ENCODE measurements around the gene STRADB. TPM values are rescaled to one million over a fixed set of nuclear protein-coding genes. Genes with fewer than 3 reads are reported as not detected.
"Not testable (repeated sequence)": the region's sequence is repeated elsewhere in the genome, so short reads cannot be mapped to it uniquely, and the experiment has no call there.

The STRADB gene
- polyA plus RNA-seq, 1 donor from 2014 or later: 74.8 TPM

DNA sequence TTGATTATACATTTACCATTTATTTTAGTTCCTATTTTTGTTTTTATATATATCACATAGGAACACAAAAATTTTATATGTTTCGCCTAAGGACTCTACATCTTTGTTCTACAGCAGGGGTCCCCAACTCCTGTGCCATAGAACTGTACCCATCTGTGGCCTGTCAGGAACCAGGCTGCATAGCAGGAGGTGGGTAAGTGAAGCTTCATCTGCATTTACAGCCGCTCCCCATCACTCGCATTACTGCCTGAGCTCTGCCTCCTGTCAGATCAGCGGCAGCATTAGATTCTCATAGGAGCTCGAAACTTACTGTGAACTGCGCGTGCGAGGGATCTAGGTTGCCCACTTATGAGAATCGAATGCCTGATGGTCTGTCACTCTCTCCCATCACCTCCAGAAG, 25.6 kb upstream of the STRADB start:
- H3K4me3 ChIP-seq (ENCODE audit: low read length): no peak overlapping the region
- H3K27me3 ChIP-seq (ENCODE audit: insufficient read depth, low read depth, low read length): no peaks in the 10 kb centered on the region
- no peaks in the 10 kb centered on the region for H3K9me2 ChIP-seq (ENCODE audit: insufficient read depth, low read length)
- no peak for TF ChIP-seq TAF1 (IDR thresholded peaks at IDR 0.05; ENCODE audit: low read depth)
- no peak for TF ChIP-seq RAD21 (conservative IDR thresholded peaks at IDR 0.05)
- TF ChIP-seq, protein P1, sequence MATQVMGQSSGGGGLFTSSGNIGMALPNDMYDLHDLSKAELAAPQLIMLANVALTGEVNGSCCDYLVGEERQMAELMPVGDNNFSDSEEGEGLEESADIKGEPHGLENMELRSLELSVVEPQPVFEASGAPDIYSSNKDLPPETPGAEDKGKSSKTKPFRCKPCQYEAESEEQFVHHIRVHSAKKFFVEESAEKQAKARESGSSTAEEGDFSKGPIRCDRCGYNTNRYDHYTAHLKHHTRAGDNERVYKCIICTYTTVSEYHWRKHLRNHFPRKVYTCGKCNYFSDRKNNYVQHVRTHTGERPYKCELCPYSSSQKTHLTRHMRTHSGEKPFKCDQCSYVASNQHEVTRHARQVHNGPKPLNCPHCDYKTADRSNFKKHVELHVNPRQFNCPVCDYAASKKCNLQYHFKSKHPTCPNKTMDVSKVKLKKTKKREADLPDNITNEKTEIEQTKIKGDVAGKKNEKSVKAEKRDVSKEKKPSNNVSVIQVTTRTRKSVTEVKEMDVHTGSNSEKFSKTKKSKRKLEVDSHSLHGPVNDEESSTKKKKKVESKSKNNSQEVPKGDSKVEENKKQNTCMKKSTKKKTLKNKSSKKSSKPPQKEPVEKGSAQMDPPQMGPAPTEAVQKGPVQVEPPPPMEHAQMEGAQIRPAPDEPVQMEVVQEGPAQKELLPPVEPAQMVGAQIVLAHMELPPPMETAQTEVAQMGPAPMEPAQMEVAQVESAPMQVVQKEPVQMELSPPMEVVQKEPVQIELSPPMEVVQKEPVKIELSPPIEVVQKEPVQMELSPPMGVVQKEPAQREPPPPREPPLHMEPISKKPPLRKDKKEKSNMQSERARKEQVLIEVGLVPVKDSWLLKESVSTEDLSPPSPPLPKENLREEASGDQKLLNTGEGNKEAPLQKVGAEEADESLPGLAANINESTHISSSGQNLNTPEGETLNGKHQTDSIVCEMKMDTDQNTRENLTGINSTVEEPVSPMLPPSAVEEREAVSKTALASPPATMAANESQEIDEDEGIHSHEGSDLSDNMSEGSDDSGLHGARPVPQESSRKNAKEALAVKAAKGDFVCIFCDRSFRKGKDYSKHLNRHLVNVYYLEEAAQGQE (IDR thresholded peaks at IDR 0.05; ENCODE audit: borderline replicate concordance): no peak
- TF ChIP-seq POLR2AphosphoS5 (IDR thresholded peaks at IDR 0.05): no peak
- TF ChIP-seq MXI1 (conservative IDR thresholded peaks at IDR 0.05; ENCODE audit: poor library complexity, severe bottlenecking): no peak
- no peak for TF ChIP-seq EZH2 (IDR thresholded peaks at IDR 0.05; ENCODE audit: borderline replicate concordance, insufficient read depth, low read length, poor library complexity, severe bottlenecking)
- no peak for TF ChIP-seq CTCF (IDR thresholded peaks at IDR 0.05; ENCODE audit: poor library complexity, severe bottlenecking)
- TF ChIP-seq SMC3 (conservative IDR thresholded peaks at IDR 0.05; ENCODE audit: poor library complexity): no peak
- no peak for TF ChIP-seq EP300 (conservative IDR thresholded peaks at IDR 0.05; ENCODE audit: poor library complexity, severe bottlenecking)
- no peak overlapping the region for H3K27ac ChIP-seq (ENCODE audit: low read length)
- H3K36me3 ChIP-seq (ENCODE audit: insufficient read depth, low read length): no peaks in the 10 kb centered on the region
- no peak overlapping the region for H3K4me2 ChIP-seq (ENCODE audit: low read length)
- no peaks in the 10 kb centered on the region for H3F3A ChIP-seq (ENCODE audit: insufficient read depth, low read length, poor library complexity, severe bottlenecking)
- H3K9me3 ChIP-seq (ENCODE audit: low read length): no peaks in the 10 kb centered on the region
- no peak overlapping the region for H3K9ac ChIP-seq (ENCODE audit: low read length)
- H2AFZ ChIP-seq (ENCODE audit: low read depth, low read length): no peak overlapping the region
- H3K79me2 ChIP-seq (replicated peaks; ENCODE audit: insufficient read depth, low read length): no peaks in the 10 kb centered on the region
- H4K20me1 ChIP-seq (ENCODE audit: insufficient read depth): no peaks in the 10 kb centered on the region

- H2AFZ ChIP-seq (ENCODE audit: low read depth, low read length); H3K27ac ChIP-seq (ENCODE audit: low read length); H3K4me3 ChIP-seq (ENCODE audit: low read length); H3K9me3 ChIP-seq (ENCODE audit: low read length); H4K20me1 ChIP-seq (ENCODE audit: insufficient read depth); H3K9me2 ChIP-seq (ENCODE audit: insufficient read depth, low read length); H3K9ac ChIP-seq (ENCODE audit: low read length); H3F3A ChIP-seq (ENCODE audit: insufficient read depth, low read length, poor library complexity, severe bottlenecking); H3K79me2 ChIP-seq (replicated peaks; ENCODE audit: insufficient read depth, low read length); H3K36me3 ChIP-seq (ENCODE audit: insufficient read depth, low read length); H3K4me2 ChIP-seq (ENCODE audit: low read length); H3K27me3 ChIP-seq (ENCODE audit: insufficient read depth, low read depth, low read length): not testable (repeated sequence)
Observed at GRCh38 chr2:201428366-201428765, 23.2 kb upstream of the STRADB start.

DNA sequence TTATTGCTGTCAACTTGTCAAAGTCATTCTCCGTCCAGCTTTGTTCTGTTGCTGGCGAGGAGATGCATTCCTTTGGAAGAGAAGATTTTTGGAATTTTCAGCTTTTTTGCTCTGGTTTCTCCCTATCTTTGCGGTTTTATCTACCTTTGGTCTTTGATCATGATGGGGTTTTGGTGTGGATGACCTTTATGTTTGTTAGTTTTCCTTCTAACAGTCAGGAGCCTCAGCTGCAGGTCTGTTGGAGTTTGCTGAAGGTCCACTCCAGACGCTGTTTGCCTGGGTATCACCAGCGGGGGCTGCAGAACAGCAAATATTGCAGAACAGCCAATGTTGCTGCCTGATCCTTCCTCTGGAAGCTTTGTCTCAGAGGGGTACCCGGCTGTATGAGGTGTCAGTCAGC, 21.7 kb upstream of the STRADB start:
- not testable (repeated sequence) for H3K79me2 ChIP-seq (replicated peaks; ENCODE audit: insufficient read depth, low read length); H3K36me3 ChIP-seq (ENCODE audit: insufficient read depth, low read length); H3K27me3 ChIP-seq (ENCODE audit: insufficient read depth, low read depth, low read length); H3K9me2 ChIP-seq (ENCODE audit: insufficient read depth, low read length); H3K9me3 ChIP-seq (ENCODE audit: low read length); H3K4me2 ChIP-seq (ENCODE audit: low read length); H4K20me1 ChIP-seq (ENCODE audit: insufficient read depth); H3K9ac ChIP-seq (ENCODE audit: low read length); H3F3A ChIP-seq (ENCODE audit: insufficient read depth, low read length, poor library complexity, severe bottlenecking); H3K4me3 ChIP-seq (ENCODE audit: low read length); H2AFZ ChIP-seq (ENCODE audit: low read depth, low read length); H3K27ac ChIP-seq (ENCODE audit: low read length)

DNA sequence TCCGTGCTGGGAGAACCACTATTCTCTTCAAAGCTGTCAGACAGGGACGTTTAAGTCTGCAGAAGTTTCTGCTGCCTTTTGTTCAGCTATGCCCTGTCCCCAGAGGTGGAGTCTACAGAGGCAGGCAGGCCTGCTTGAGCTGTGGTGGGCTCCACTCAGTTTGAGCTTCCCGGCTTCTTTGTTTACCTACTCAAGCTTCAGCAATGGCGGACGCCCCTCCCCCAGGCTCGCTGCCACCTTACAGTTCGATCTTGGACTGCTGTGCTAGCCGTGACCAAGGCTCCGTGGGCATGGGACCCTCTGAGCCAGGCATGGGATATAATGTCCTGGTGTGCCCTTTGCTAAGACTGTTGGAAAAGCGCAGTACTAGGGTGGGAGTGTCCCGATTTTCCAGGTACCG, 21.2 kb upstream of the STRADB start:
- not testable (repeated sequence) for H3F3A ChIP-seq (ENCODE audit: insufficient read depth, low read length, poor library complexity, severe bottlenecking); H2AFZ ChIP-seq (ENCODE audit: low read depth, low read length); H3K9ac ChIP-seq (ENCODE audit: low read length); H3K27me3 ChIP-seq (ENCODE audit: insufficient read depth, low read depth, low read length); H3K9me3 ChIP-seq (ENCODE audit: low read length); H3K4me2 ChIP-seq (ENCODE audit: low read length); H3K9me2 ChIP-seq (ENCODE audit: insufficient read depth, low read length); H3K36me3 ChIP-seq (ENCODE audit: insufficient read depth, low read length); H3K27ac ChIP-seq (ENCODE audit: low read length); H3K4me3 ChIP-seq (ENCODE audit: low read length); H4K20me1 ChIP-seq (ENCODE audit: insufficient read depth); H3K79me2 ChIP-seq (replicated peaks; ENCODE audit: insufficient read depth, low read length)

Data from neural cell (in vitro differentiated cells).